DOHH2 (cell line): Measurements from ENCODE around the gene GUCA2B.

ENCODE experiments used
- H3F3A ChIP-seq: fragments of 200-600 bp; sonication (generic), shearing (Covaris generic); 2 replicates; pipeline ENCODE4 v1.6.0; 2016; ENCODE audit warnings: antibody characterized with exemption, mild to moderate bottlenecking; ENCODE audit not compliant: control insufficient read depth, insufficient read depth
- H3K27ac ChIP-seq: fragments of 200-600 bp; sonication (generic); 2 replicates; pipeline ENCODE4 v1.5.1; 2014; ENCODE audit warnings: low read depth, mild to moderate bottlenecking, low read length, moderate library complexity
- H3K27me3 ChIP-seq: fragments of 200-600 bp; sonication (generic); 2 replicates; pipeline ENCODE4 v1.6.1; 2014; ENCODE audit warnings: mild to moderate bottlenecking, low read length, mixed read lengths; ENCODE audit not compliant: control insufficient read depth
- H3K36me3 ChIP-seq: fragments of 200-600 bp; sonication (generic); 2 replicates; pipeline ENCODE4 v1.6.1; 2014; ENCODE audit warnings: mild to moderate bottlenecking, low read length, moderate library complexity, mixed read lengths; ENCODE audit not compliant: control insufficient read depth
- H3K4me1 ChIP-seq: fragments of 200-600 bp; sonication (generic); 2 replicates; pipeline ENCODE4 v1.6.1; 2014; ENCODE audit warnings: mild to moderate bottlenecking, low read length, mixed read lengths; ENCODE audit not compliant: control insufficient read depth
- H3K4me2 ChIP-seq: fragments of 200-600 bp; sonication (generic); 2 replicates; pipeline ENCODE4 v1.6.0; 2014; ENCODE audit warnings: mild to moderate bottlenecking, low read length, moderate library complexity
- H3K4me3 ChIP-seq: fragments of 200-600 bp; sonication (generic); 2 replicates; pipeline ENCODE4 v1.5.1; 2014; ENCODE audit warnings: mild to moderate bottlenecking, low read length, mixed read lengths
- H3K79me2 ChIP-seq: fragments of 200-600 bp; sonication (generic); 2 replicates; pipeline ENCODE4 v1.6.1; 2014; ENCODE audit warnings: mild to moderate bottlenecking, low read length, mixed read lengths; ENCODE audit not compliant: control insufficient read depth
- H3K9me2 ChIP-seq: fragments of 200-600 bp; sonication (generic); replicated peaks from 2 replicates; pipeline ENCODE4 v1.6.1; 2014; ENCODE audit warnings: mild to moderate bottlenecking, low read length, mixed read lengths; ENCODE audit not compliant: control insufficient read depth
- H3K9me3 ChIP-seq: fragments of 200-600 bp; sonication (generic); 2 replicates; pipeline ENCODE4 v1.6.1; 2014; ENCODE audit warnings: antibody characterized with exemption, low read length, mixed read lengths; ENCODE audit not compliant: control insufficient read depth, insufficient read depth
- H4K20me1 ChIP-seq: fragments of 200-600 bp; sonication (generic); 2 replicates; pipeline ENCODE4 v1.6.0; 2014; ENCODE audit warnings: low read depth, mild to moderate bottlenecking, antibody characterized with exemption, low read length, moderate library complexity; ENCODE audit not compliant: control insufficient read depth, insufficient read depth
- CTCF ChIP-seq: fragments of 200-600 bp; sonication (generic); IDR thresholded peaks from one replicate; pipeline ENCODE4 v1.5.1; 2014; ENCODE audit warnings: antibody characterized with exemption, mild to moderate bottlenecking, low read depth, low read length; ENCODE audit not compliant: poor library complexity, severe bottlenecking
- EZH2phosphoT487 ChIP-seq: fragments of 200-600 bp; sonication (generic); IDR thresholded peaks from 2 replicates; pipeline ENCODE4 v1.6.1; 2017; ENCODE audit warnings: borderline replicate concordance, mild to moderate bottlenecking, antibody characterized with exemption, low read length, moderate library complexity, mixed read lengths

GUCA2B gene

GRCh38 chr1:42128964-42129363 lies 24.2 kb upstream of the GUCA2B start:
- Histone ChIP-seq H3K79me2 (no peaks in the 10 kb centered on the region), H3F3A (no peaks in the 10 kb centered on the region), H3K4me2 (no peak overlapping the region), H3K36me3 (no peaks in the 10 kb centered on the region), H3K27ac (no peak overlapping the region), H3K9me2 (no peaks in the 10 kb centered on the region), H3K4me1 (no peaks in the 10 kb centered on the region), H3K9me3 (no peaks in the 10 kb centered on the region), H3K4me3 (no peak overlapping the region), H3K27me3 (peaks cover 7% of the 10 kb centered on the region), H4K20me1 (no peaks in the 10 kb centered on the region)
- TF ChIP-seq CTCF (no peak), EZH2phosphoT487 (no peak)

GRCh38 chr1:42130061-42130660 lies 23.0 kb upstream of the GUCA2B start:
- Histone ChIP-seq H3F3A (no peaks in the 10 kb centered on the region), H3K4me3 (no peak overlapping the region), H3K27me3 (peaks cover 7% of the 10 kb centered on the region), H3K4me2 (no peak overlapping the region), H3K36me3 (no peaks in the 10 kb centered on the region), H3K79me2 (no peaks in the 10 kb centered on the region), H3K27ac (no peak overlapping the region), H3K9me2 (no peaks in the 10 kb centered on the region), H3K4me1 (no peaks in the 10 kb centered on the region), H4K20me1 (no peaks in the 10 kb centered on the region), H3K9me3 (no peaks in the 10 kb centered on the region)
- TF ChIP-seq CTCF = no peak

GRCh38 chr1:42133390-42133789 lies 19.8 kb upstream of the GUCA2B start:
- H3F3A ChIP-seq = no peaks in the 10 kb centered on the region
- no peaks in the 10 kb centered on the region for H3K9me2 ChIP-seq
- peaks cover 5% of the 10 kb centered on the region for H3K27me3 ChIP-seq
- no peaks in the 10 kb centered on the region for H4K20me1 ChIP-seq
- H3K27ac ChIP-seq = no peak overlapping the region
- H3K4me2 ChIP-seq = no peak overlapping the region
- TF ChIP-seq EZH2phosphoT487 (no peak), CTCF (no peak)
- no peaks in the 10 kb centered on the region for H3K9me3 ChIP-seq
- H3K36me3 ChIP-seq = no peaks in the 10 kb centered on the region
- no peak overlapping the region for H3K4me3 ChIP-seq
- H3K4me1 ChIP-seq = no peaks in the 10 kb centered on the region
- no peaks in the 10 kb centered on the region for H3K79me2 ChIP-seq
